CD4-positive, alpha-beta memory T cell (primary cell): Measurements from ENCODE around the gene NRXN3. TPM values are rescaled to one million over a fixed set of nuclear protein-coding genes. Genes with fewer than 3 reads are reported as not detected.

Experiments used
- CTCF ChIA-PET: fragments of 350-600 bp; sonication (Branson Sonifier 250); formaldehyde crosslinking; loops from one replicate; lab custom pipeline; 2021; ENCODE audit warnings: inconsistent platforms; ENCODE audit not compliant: partially characterized antibody; lab: Charles Lee
- POLR2A ChIA-PET: fragments of 350-600 bp; sonication (Branson Sonifier 250); formaldehyde crosslinking; loops from one replicate; lab custom pipeline; 2021; ENCODE audit not compliant: partially characterized antibody; lab: Charles Lee
- DNase-seq, 5 donors: peaks; one replicate each; pipeline versions ENCODE4 v3.0.0 to v3.0.0-alpha.2; 2020 to 2022; ENCODE audit warnings: mixed read lengths in 1 of 5
- H3K27ac ChIP-seq: one replicate; pipeline ENCODE4 v1.7.0; 2013; ENCODE audit warnings: low read depth, low read length
- H3K27me3 ChIP-seq: 2 replicates; pipeline ENCODE4 v1.7.0; 2013; ENCODE audit warnings: mild to moderate bottlenecking, low read length, moderate library complexity; ENCODE audit not compliant: insufficient read depth
- H3K36me3 ChIP-seq: 2 replicates; pipeline ENCODE4 v1.7.0; 2013; ENCODE audit warnings: mild to moderate bottlenecking, low read length, moderate library complexity; ENCODE audit not compliant: insufficient read depth
- H3K4me1 ChIP-seq: 2 replicates; pipeline ENCODE4 v1.7.0; 2013; ENCODE audit warnings: mild to moderate bottlenecking, low read length, moderate library complexity; ENCODE audit not compliant: insufficient read depth
- H3K4me3 ChIP-seq, 2 donors: one replicate each; pipeline ENCODE4 v1.7.0; 2013; ENCODE audit warnings: low read length in 2 of 2, mild to moderate bottlenecking in 1 of 2
- H3K9me3 ChIP-seq, 2 donors: one replicate each; pipeline ENCODE4 v1.7.0; 2013; ENCODE audit warnings: low read length in 2 of 2, control low read depth in 1 of 2; ENCODE audit not compliant: control insufficient read depth in 1 of 2
- H3K27ac Mint-ChIP-seq, 7 donors: one replicate each; pipeline ENCODE4 v1.8.0; 2020 to 2021; ENCODE audit warnings: mixed read lengths in 7 of 7, mild to moderate bottlenecking in 6 of 7, inconsistent platforms in 3 of 7, moderate library complexity in 3 of 7
- H3K27me3 Mint-ChIP-seq, 2 donors: one replicate each; pipeline ENCODE4 v1.8.0; 2020 to 2021; ENCODE audit warnings: mixed read lengths in 2 of 2
- H3K36me3 Mint-ChIP-seq, 2 donors: one replicate each; pipeline ENCODE4 v1.8.0; 2020 to 2021; ENCODE audit warnings: mixed read lengths in 2 of 2, inconsistent platforms in 1 of 2, mild to moderate bottlenecking in 1 of 2
- H3K4me1 Mint-ChIP-seq, 4 donors: one replicate each; pipeline ENCODE4 v1.8.0; 2020 to 2021; ENCODE audit warnings: mixed read lengths in 4 of 4, mild to moderate bottlenecking in 1 of 4
- H3K4me3 Mint-ChIP-seq, 8 donors: one replicate each; pipeline ENCODE4 v1.8.0; 2020 to 2021; ENCODE audit warnings: mixed read lengths in 8 of 8, mild to moderate bottlenecking in 7 of 8, moderate library complexity in 6 of 8, inconsistent platforms in 3 of 8
- H3K9me3 Mint-ChIP-seq, 8 donors: one replicate each; pipeline ENCODE4 v1.8.0; 2020 to 2021; ENCODE audit warnings: mixed read lengths in 8 of 8, mild to moderate bottlenecking in 5 of 8, inconsistent platforms in 3 of 8, moderate library complexity in 1 of 8
- intact Hi-C: fragments of 100-400 bp; cut with micrococcal nuclease; formaldehyde crosslinking; loops from one replicate; pipeline ENCODE4 v1.15.1; 2023
- polyA plus RNA-seq, 2 donors: library from polyadenylated mRNA; unstranded; fragments of 300-500 nt; fragmentation: Illumina TruSeq; gene quantifications; one replicate each; pipeline ENCODE4 v1.2.3, GENCODE V29; 2021
- total RNA-seq, 2 experiments: library from RNA; stranded (reverse); gene quantifications; one replicate each; pipeline ENCODE4 v1.2.3, GENCODE V29; 2021

Gene NRXN3
- total and polyA plus RNA-seq, 4 experiments from 2014 or later: not detected

- intact Hi-C loops: no loop called here
Observed at GRCh38 chr14:79136071-79137044, 966.2 kb downstream of the NRXN3 start.

GRCh38 chr14:79137045-79137430, 966.9 kb downstream of the NRXN3 start:
- Mint-ChIP-seq H3K4me3 (no peak overlapping the region), H3K4me1 (no peaks in the 10 kb centered on the region), H3K27ac (no peak overlapping the region), H3K36me3 (no peaks in the 10 kb centered on the region), H3K9me3 (peaks cover 0 to 16% (median 5%) of the 10 kb centered on the region in 8 donors), H3K27me3 (no peaks in the 10 kb centered on the region)
- Histone ChIP-seq H3K27ac (no peak overlapping the region), H3K27me3 (no peaks in the 10 kb centered on the region), H3K4me1 (no peaks in the 10 kb centered on the region), H3K36me3 (no peaks in the 10 kb centered on the region), H3K9me3 (peaks cover 0 to 4% of the 10 kb centered on the region in 2 donors), H3K4me3 (no peak overlapping the region)
- no peak for DNase-seq
- ChIA-PET POLR2A (no interaction called here), CTCF (no interaction called here)
- intact Hi-C loops: no loop called here

More at GRCh38 chr14:79136071-79137044, 966.2 kb downstream of the NRXN3 start:
- Histone ChIP-seq H3K4me3 (no peak overlapping the region), H3K9me3 (peaks cover 0 to 4% of the 10 kb centered on the region in 2 donors), H3K27ac (no peak overlapping the region), H3K4me1 (no peaks in the 10 kb centered on the region), H3K27me3 (no peaks in the 10 kb centered on the region), H3K36me3 (no peaks in the 10 kb centered on the region)
- CTCF ChIA-PET: no interaction called here
- no peak overlapping the region for H3K27ac Mint-ChIP-seq
- no peaks in the 10 kb centered on the region for H3K27me3 Mint-ChIP-seq
- H3K36me3 Mint-ChIP-seq: no peaks in the 10 kb centered on the region
- POLR2A ChIA-PET: no interaction called here
- DNase-seq: no peak
- no peaks in the 10 kb centered on the region for H3K4me1 Mint-ChIP-seq
- peaks cover 0 to 16% (median 4%) of the 10 kb centered on the region in 8 donors for H3K9me3 Mint-ChIP-seq
- H3K4me3 Mint-ChIP-seq: no peak overlapping the region

DNA sequence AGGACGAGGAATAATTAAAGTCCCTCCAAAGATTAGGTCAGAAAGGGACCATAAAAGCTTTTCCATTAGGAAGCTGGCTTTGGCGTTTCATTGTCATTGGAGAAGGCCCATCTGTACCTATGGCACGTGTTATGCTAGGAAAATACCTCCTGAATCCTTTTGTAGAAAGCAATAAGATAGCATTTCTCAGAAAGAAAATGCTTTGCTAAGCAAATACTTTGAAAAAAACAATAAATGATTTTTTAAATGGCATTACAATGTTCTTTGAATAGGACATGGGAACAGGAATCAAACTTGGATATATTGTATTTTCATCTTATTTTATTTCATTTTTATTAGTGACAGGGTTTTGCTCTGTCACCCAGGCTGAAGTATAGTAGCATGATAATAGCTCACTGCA, 967.7 kb downstream of the NRXN3 start:
- no peaks in the 10 kb centered on the region for H3K36me3 Mint-ChIP-seq
- Histone ChIP-seq H3K27me3 (no peaks in the 10 kb centered on the region), H3K4me3 (no peak overlapping the region), H3K9me3 (peaks cover 0 to 3% of the 10 kb centered on the region in 2 donors), H3K27ac (no peak overlapping the region), H3K36me3 (no peaks in the 10 kb centered on the region), H3K4me1 (no peaks in the 10 kb centered on the region)
- DNase-seq: no peak
- ChIA-PET POLR2A (no interaction called here), CTCF (no interaction called here)
- H3K27ac Mint-ChIP-seq: no peak overlapping the region
- no peaks in the 10 kb centered on the region for H3K27me3 Mint-ChIP-seq
- no peaks in the 10 kb centered on the region for H3K4me1 Mint-ChIP-seq
- intact Hi-C loops: no loop called here
- H3K9me3 Mint-ChIP-seq: peaks cover 0 to 13% (median 6%) of the 10 kb centered on the region in 8 donors
- H3K4me3 Mint-ChIP-seq: no peak overlapping the region

- no peaks in the 10 kb centered on the region for H3K9me3 ChIP-seq
- no peaks in the 10 kb centered on the region for H3K36me3 ChIP-seq
- no peaks in the 10 kb centered on the region for H3K4me1 ChIP-seq
- Mint-ChIP-seq H3K27ac (no peak overlapping the region), H3K27me3 (no peaks in the 10 kb centered on the region), H3K36me3 (no peaks in the 10 kb centered on the region), H3K4me1 (no peaks in the 10 kb centered on the region), H3K4me3 (no peak overlapping the region), H3K9me3 (peaks cover 0 to 12% (median 5%) of the 10 kb centered on the region in 8 donors)
- H3K4me3 ChIP-seq: no peak overlapping the region
- ChIA-PET POLR2A (no interaction called here), CTCF (no interaction called here)
- no peak overlapping the region for H3K27ac ChIP-seq
- no peaks in the 10 kb centered on the region for H3K27me3 ChIP-seq
- no peak for DNase-seq
- intact Hi-C loops: no loop called here
Observed at GRCh38 chr14:79144896-79145295, 974.7 kb downstream of the NRXN3 start.

GRCh38 chr14:79150226-79150625, 980.1 kb downstream of the NRXN3 start:
- Mint-ChIP-seq H3K27ac (no peak overlapping the region), H3K9me3 (peaks cover 0 to 12% (median 3%) of the 10 kb centered on the region in 8 donors), H3K36me3 (no peaks in the 10 kb centered on the region), H3K27me3 (no peaks in the 10 kb centered on the region), H3K4me3 (no peak overlapping the region), H3K4me1 (no peaks in the 10 kb centered on the region)
- ChIA-PET POLR2A (no interaction called here), CTCF (no interaction called here)
- Histone ChIP-seq H3K9me3 (no peaks in the 10 kb centered on the region), H3K4me3 (no peak overlapping the region), H3K36me3 (no peaks in the 10 kb centered on the region), H3K4me1 (no peaks in the 10 kb centered on the region), H3K27me3 (no peaks in the 10 kb centered on the region), H3K27ac (no peak overlapping the region)
- DNase-seq: no peak
- intact Hi-C loops: no loop called here

DNA sequence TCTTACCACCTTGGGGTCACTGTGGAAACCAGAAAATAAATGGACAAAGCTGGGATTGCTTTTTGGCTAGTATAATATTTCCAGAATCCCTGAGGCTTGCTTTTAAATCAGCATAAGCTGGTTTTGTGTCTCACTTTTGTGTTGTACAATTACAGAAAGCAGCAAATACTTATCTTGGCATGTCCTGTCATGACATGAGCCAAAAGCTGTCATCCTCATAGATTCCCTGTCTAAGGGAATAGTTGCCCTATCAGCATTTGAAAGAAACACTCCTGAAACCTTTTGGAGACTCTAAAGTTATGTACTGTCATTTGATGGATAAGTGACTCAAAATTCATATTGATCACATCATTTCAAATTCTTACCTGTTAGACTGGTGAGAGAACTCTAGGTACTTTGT, 987.2 kb downstream of the NRXN3 start:
- Histone ChIP-seq H3K27me3 (no peaks in the 10 kb centered on the region), H3K4me3 (no peak overlapping the region), H3K4me1 (no peaks in the 10 kb centered on the region), H3K9me3 (no peaks in the 10 kb centered on the region), H3K27ac (no peak overlapping the region), H3K36me3 (no peaks in the 10 kb centered on the region)
- ChIA-PET CTCF (no interaction called here), POLR2A (no interaction called here)
- no peak for DNase-seq
- intact Hi-C loops: no loop called here
- H3K27ac Mint-ChIP-seq: no peak overlapping the region
- H3K4me1 Mint-ChIP-seq: no peaks in the 10 kb centered on the region
- no peaks in the 10 kb centered on the region for H3K36me3 Mint-ChIP-seq
- peaks cover 0 to 9% (median 2%) of the 10 kb centered on the region in 8 donors for H3K9me3 Mint-ChIP-seq
- H3K27me3 Mint-ChIP-seq: no peaks in the 10 kb centered on the region
- no peak overlapping the region for H3K4me3 Mint-ChIP-seq

- H3K27ac ChIP-seq: no peak overlapping the region
- no peaks in the 10 kb centered on the region for H3K36me3 Mint-ChIP-seq
- no peaks in the 10 kb centered on the region for H3K4me1 Mint-ChIP-seq
- no peak overlapping the region for H3K4me3 Mint-ChIP-seq
- no peaks in the 10 kb centered on the region for H3K27me3 ChIP-seq
- H3K9me3 ChIP-seq: no peaks in the 10 kb centered on the region
- CTCF ChIA-PET: no interaction called here
- H3K27ac Mint-ChIP-seq: peak overlapping the region in 1 of 7 donors; percentile 43
- intact Hi-C loops: no loop called here
- no peak for DNase-seq
- POLR2A ChIA-PET: no interaction called here
- no peaks in the 10 kb centered on the region for H3K36me3 ChIP-seq
- H3K4me3 ChIP-seq: no peak overlapping the region
- H3K27me3 Mint-ChIP-seq: no peaks in the 10 kb centered on the region
- H3K9me3 Mint-ChIP-seq: peaks cover 0 to 14% (median 5%) of the 10 kb centered on the region in 8 donors
- no peaks in the 10 kb centered on the region for H3K4me1 ChIP-seq
Observed at GRCh38 chr14:79161571-79161970, 991.4 kb downstream of the NRXN3 start.
